Adrenal gland (tissue), 12 donors: Measurements from ENCODE around the gene CARS2. TPM values are rescaled to one million over a fixed set of nuclear protein-coding genes. Genes with fewer than 3 reads are reported as not detected.
"Not testable (repeated sequence)": the region's sequence is repeated elsewhere in the genome, so short reads cannot be mapped to it uniquely, and the experiment has no call there.

ENCODE experiments used
- DNase-seq, 7 donors: peaks; one replicate each; pipeline ENCODE4 v3.0.0-alpha.2; 2019 to 2020
- H3K27ac ChIP-seq, 5 donors: fragments of 200-600 bp; sonication (generic) in 4 of 5; 1 replicate in 3 of 5; 2 replicates in 2 of 5; pipeline versions ENCODE4 v1.5.1 to v1.8.0; 2016 to 2020; ENCODE audit warnings: mild to moderate bottlenecking in 1 of 5
- H3K27me3 ChIP-seq: fragments of 200-600 bp; 2 replicates; pipeline ENCODE4 v1.8.0; 2021
- H3K36me3 ChIP-seq, 2 donors: fragments of 200-600 bp; replicated peaks in 1 of 2; 1 replicate in 1 of 2; 2 replicates in 1 of 2; pipeline versions ENCODE4 v1.5.1 to v1.8.0; 2018 to 2022
- H3K4me1 ChIP-seq, 2 donors: fragments of 200-600 bp; replicated peaks in 1 of 2; 1 replicate in 1 of 2; 2 replicates in 1 of 2; pipeline versions ENCODE4 v1.5.1 to v1.8.0; 2018 to 2021
- H3K4me3 ChIP-seq, 4 donors: fragments of 200-600 bp; sonication (generic) in 3 of 4; one replicate each; pipeline ENCODE4 v1.5.1; 2016 to 2018
- H3K9me3 ChIP-seq, 3 donors: fragments of 200-600 bp; sonication (generic) in 1 of 3; replicated peaks in 1 of 3; 1 replicate in 2 of 3; 2 replicates in 1 of 3; pipeline versions ENCODE4 v1.5.1 to v1.8.0; 2016 to 2021
- POLR2A ChIP-seq, 2 donors: fragments of 450-650 bp; IDR thresholded peaks; one replicate each; pipeline ENCODE4 v1.6.1; 2017; ENCODE audit warnings: antibody characterized with exemption in 2 of 2, mild to moderate bottlenecking in 2 of 2, moderate library complexity in 1 of 2
- WGBS, 4 donors: extraction: QIAGEN DNeasy Blood & Tissue Kit in 2 of 4; methylation state at CpG; one replicate each; pipeline versions ENCODE4 v1.1.5 to v1.1.7; 2013 to 2017; 5-methylcytosine and 5-hydroxymethylcytosine counted together
- intact Hi-C, 2 donors: fragments of 100-400 bp; cut with DNase I; formaldehyde crosslinking; loops; one replicate each; pipeline versions ENCODE4 v1.14.1 to v1.15.0; 2022 to 2023
- polyA plus RNA-seq, 3 donors: library from polyadenylated mRNA; stranded (reverse); fragments of 200-250 nt in 2 of 3; fragments of 350-450 nt in 1 of 3; fragmentation: Illumina TruSeq in 1 of 3; extraction: RNeasy Lipid Tissue Mini Kit (QIAGEN cat#74804) in 1 of 3; gene quantifications; one replicate each; pipeline ENCODE4 v1.2.3, GENCODE V29; 2013 to 2014
- total RNA-seq, 9 donors: library from RNA; depleted of rRNA in 4 of 9; stranded (reverse); fragments of >200 nt in 4 of 9; fragments of 120-200 nt in 1 of 9; fragmentation: NEBNext Ultra II Directional in 1 of 9; extraction: Animal tissue kit (Norgen Biotek cat#: 25700) in 1 of 9; gene quantifications; one replicate each; pipeline versions ENCODE4 v1.1.0 to v1.2.4, GENCODE V29; 2013 to 2023
- TF ChIP-seq, protein P1 (sequence below), 6 experiments: fragments of 450-650 bp in 4 of 6; fragments of 200-600 bp in 2 of 6; sonication (generic) in 1 of 6; IDR thresholded peaks; 1 replicate in 5 of 6; 2 replicates in 1 of 6; pipeline versions ENCODE4 v1.5.1 to v1.8.0; 2016 to 2021; ENCODE audit warnings: antibody characterized with exemption in 6 of 6, mild to moderate bottlenecking in 2 of 6, moderate library complexity in 1 of 6
- donor health status: healthy with polysubstance abuse.
- donor health status: Bipolar disorder and iron deficiency.
- donor health status: DM: yes; HTN: yes; CAD: no.
- donor health status: DM: no; HTN: no; CAD: no.
- donor health status: DM: no; HTN: no; CAD: no.
- donor health status: DM: yes; HTN: yes; CAD: no.

Gene CARS2
- total and polyA plus RNA-seq, 12 donors = 38.5 to 254 (median 59.9) TPM

DNA sequence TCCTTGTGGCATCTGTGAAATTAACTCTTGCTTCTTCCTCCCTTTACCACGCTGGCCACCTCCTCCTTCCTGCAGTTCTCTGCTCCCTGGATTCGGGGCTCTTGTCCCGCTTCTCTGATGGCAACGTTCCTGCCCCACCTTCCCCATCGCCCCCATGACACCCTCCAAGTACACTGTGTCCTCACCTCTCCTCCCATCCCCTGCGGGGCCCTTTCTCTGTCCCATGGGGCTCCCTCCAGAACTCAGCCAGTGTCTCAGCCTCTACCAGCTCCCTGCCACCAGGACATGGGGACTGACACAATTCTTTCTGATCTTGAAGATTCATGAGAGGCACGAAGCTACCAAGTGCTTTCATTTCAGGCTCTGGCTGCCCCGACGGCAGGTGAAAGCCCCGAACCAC lies 9.1 kb downstream of the CARS2 start:
- TF ChIP-seq, protein P1, sequence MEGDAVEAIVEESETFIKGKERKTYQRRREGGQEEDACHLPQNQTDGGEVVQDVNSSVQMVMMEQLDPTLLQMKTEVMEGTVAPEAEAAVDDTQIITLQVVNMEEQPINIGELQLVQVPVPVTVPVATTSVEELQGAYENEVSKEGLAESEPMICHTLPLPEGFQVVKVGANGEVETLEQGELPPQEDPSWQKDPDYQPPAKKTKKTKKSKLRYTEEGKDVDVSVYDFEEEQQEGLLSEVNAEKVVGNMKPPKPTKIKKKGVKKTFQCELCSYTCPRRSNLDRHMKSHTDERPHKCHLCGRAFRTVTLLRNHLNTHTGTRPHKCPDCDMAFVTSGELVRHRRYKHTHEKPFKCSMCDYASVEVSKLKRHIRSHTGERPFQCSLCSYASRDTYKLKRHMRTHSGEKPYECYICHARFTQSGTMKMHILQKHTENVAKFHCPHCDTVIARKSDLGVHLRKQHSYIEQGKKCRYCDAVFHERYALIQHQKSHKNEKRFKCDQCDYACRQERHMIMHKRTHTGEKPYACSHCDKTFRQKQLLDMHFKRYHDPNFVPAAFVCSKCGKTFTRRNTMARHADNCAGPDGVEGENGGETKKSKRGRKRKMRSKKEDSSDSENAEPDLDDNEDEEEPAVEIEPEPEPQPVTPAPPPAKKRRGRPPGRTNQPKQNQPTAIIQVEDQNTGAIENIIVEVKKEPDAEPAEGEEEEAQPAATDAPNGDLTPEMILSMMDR (IDR thresholded peaks at IDR 0.05) = no peak
- no peak for TF ChIP-seq POLR2A (IDR thresholded peaks at IDR 0.05)
- 90 to 94% (median 93%) methylated on average over 9 to 10 of the region's 10 CpGs for WGBS, 4 donors
- Histone ChIP-seq H3K4me1 (no peaks in the 10 kb centered on the region), H3K9me3 (no peaks in the 10 kb centered on the region), H3K27me3 (no peaks in the 10 kb centered on the region), H3K4me3 (no peak overlapping the region), H3K36me3 (peaks cover 0 to 66% of the 10 kb centered on the region in 2 donors), H3K27ac (no peak overlapping the region)
- peak in 1 of 7 donors; percentile 42 for DNase-seq
- intact Hi-C loops = loop anchor here in 1 of 2 donors (10.0 kb wide), 1 partner anchor 52 kb away; no protein-coding TSS in a partner anchor

- not testable (repeated sequence) for H3K4me3 ChIP-seq, H3K4me1 ChIP-seq, H3K9me3 ChIP-seq, H3K27ac ChIP-seq, H3K27me3 ChIP-seq
- DNase-seq = peak in 1 of 7 donors; percentile 30
- H3K36me3 ChIP-seq = peaks cover 0 to 61% of the 10 kb centered on the region in 2 donors
- WGBS, 4 donors = 87 to 92% (median 89%) methylated on average over 7 of the region's 7 CpGs
- intact Hi-C loops = loop anchor here in 1 of 2 donors (10.0 kb wide), 1 partner anchor 51 kb away; no protein-coding TSS in a partner anchor
Measured at GRCh38 chr13:110695774-110696173, 10.1 kb downstream of the CARS2 start.

GRCh38 chr13:110690516-110690915 lies 15.4 kb downstream of the CARS2 start:
- intact Hi-C loops = loop anchor here in 1 of 2 donors (10.0 kb wide), 1 partner anchor 46 kb away; no protein-coding TSS in a partner anchor

GRCh38 chr13:110689711-110690110 lies 16.2 kb downstream of the CARS2 start:
- H3K27ac ChIP-seq = no peak overlapping the region
- no peaks in the 10 kb centered on the region for H3K9me3 ChIP-seq
- 91 to 98% (median 94%) methylated on average over 12 of the region's 12 CpGs for WGBS, 4 donors
- peaks cover 0 to 42% of the 10 kb centered on the region in 2 donors for H3K36me3 ChIP-seq
- H3K4me1 ChIP-seq = no peaks in the 10 kb centered on the region
- no peaks in the 10 kb centered on the region for H3K27me3 ChIP-seq
- TF ChIP-seq, protein P1 (IDR thresholded peaks at IDR 0.05) = no peak
- TF ChIP-seq POLR2A (IDR thresholded peaks at IDR 0.05) = no peak
- DNase-seq = peak in 1 of 7 donors; percentile 24
- no peak overlapping the region for H3K4me3 ChIP-seq
- intact Hi-C loops = loop anchor here (10.0 kb wide), 2 partner anchors 45 to 125 kb away; no protein-coding TSS in a partner anchor

More at GRCh38 chr13:110690516-110690915, 15.4 kb downstream of the CARS2 start:
- TF ChIP-seq, protein P1 (IDR thresholded peaks at IDR 0.05) = no peak
- TF ChIP-seq POLR2A (IDR thresholded peaks at IDR 0.05) = no peak
- DNase-seq = peak in 2 of 7 donors; percentile 11 to 45
- Histone ChIP-seq H3K4me1 (no peaks in the 10 kb centered on the region), H3K36me3 (peaks cover 0 to 41% of the 10 kb centered on the region in 2 donors), H3K4me3 (no peak overlapping the region), H3K27me3 (no peaks in the 10 kb centered on the region), H3K9me3 (no peaks in the 10 kb centered on the region), H3K27ac (no peak overlapping the region)
- 89 to 100% (median 96%) methylated on average over 6 to 8 of the region's 8 CpGs for WGBS, 4 donors

- no peaks in the 10 kb centered on the region for H3K4me1 ChIP-seq
- intact Hi-C loops = loop anchor here in 1 of 2 donors (10.0 kb wide), 1 partner anchor 126 kb away; no protein-coding TSS in a partner anchor
- peaks cover 0 to 39% of the 10 kb centered on the region in 2 donors for H3K36me3 ChIP-seq
- DNase-seq = peak in 2 of 7 donors; percentile 1 to 30
- no peak overlapping the region for H3K27ac ChIP-seq
- no peaks in the 10 kb centered on the region for H3K27me3 ChIP-seq
- WGBS, 4 donors = 87 to 94% (median 90%) methylated on average over 9 of the region's 9 CpGs
- H3K9me3 ChIP-seq = no peaks in the 10 kb centered on the region
- TF ChIP-seq POLR2A (IDR thresholded peaks at IDR 0.05) = no peak
- TF ChIP-seq, protein P1 (IDR thresholded peaks at IDR 0.05) = no peak
- no peak overlapping the region for H3K4me3 ChIP-seq
Measured at GRCh38 chr13:110689041-110689440, 16.9 kb downstream of the CARS2 start.
